RPMI8226 (cell line): ENCODE measurements around the gene C11orf21.

ENCODE experiments used
- DNase-seq: peaks from one replicate; pipeline ENCODE4 v3.0.0-alpha.2; 2015

C11orf21 gene

DNA sequence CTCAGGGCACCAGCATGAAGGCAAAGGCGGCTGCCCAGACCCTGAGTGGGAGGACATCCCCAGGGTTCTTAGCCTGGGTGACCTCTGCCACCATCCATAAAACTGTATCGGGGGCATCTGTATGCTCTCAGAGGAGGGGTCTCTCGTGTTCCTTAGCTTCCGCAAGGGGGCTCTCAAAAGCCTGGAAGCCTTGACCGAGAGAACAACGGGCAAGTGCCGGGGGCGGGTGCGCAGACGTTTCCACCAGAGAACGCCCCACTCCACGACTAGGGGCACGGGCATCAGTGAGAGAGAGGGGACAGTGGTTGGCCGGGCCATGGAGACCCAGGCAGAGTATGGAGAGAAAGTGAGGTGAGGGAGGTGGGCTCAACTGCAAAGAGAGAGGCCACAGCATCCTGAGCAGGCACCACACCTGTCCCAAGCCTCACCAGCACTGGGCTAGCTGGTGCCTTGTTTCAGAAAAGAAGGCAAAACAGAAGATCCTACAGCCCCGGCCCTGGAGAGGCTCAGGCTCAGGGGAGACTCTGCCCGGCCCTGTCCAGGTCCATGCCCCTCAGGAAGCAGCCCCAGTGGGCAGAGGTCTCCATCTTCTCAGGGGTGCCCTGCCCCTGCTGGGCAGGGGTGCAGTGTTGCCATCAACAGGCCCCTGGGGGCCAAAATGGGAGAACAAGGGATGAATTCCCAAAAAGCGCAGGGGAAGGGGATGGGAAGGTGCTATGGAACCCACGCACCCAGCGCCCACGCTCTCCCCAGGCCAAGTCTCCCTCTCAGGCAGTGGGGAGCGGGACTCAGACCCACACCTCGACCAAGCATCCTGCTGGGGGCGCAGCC lies 6.0 kb upstream of the C11orf21 start:
- no peak for DNase-seq

DNA sequence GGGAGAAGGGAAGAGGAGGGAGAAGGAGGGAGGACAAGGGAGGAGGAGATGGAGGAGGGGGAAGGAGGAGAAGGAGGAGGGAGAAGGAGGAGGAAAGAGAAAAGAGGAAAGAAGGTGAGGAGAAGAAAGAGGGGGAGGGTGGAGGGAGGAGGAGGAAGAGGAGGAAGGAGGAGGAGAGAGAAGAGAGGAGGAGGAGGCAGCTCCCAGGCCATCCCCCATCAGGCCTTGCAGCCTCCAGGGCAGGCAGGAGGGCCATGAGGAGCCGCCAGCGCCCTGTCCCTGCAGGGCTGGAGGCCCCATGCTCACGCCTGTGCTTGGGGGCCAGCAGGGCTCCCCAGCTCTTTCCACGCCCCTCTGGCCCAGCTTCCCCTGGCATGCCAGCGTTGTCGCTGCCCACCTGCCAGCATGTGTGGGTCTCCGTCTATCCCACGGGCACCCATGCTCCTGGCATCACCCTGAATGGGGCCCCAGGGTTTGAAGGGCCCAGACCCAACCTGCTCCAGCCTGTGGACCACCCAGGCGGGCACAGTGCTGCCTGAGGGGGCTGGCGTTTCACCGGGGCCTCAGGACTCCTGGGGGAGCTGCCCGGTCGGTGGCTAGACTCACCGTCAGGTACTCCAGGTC lies 5.3 kb upstream of the C11orf21 start:
- no peak for DNase-seq

DNA sequence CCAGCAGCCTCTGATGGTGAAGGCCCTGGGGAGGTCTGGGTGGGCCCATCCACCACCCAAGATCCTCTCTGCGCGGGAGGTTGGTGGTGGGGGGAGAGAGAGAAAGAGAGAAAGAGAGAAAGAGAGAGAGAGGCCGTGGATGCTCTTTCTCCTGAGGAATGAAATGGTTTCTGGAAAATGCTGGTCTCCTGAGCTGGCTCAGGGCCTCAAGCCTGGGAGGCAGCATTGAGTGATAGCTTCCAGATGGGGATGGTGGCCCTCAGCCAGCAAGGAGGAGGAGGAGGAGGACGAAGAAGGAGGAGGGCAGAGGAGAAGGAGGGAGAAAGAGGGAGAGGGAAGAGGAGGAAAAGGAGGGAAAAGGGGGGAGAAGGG lies 4.7 kb upstream of the C11orf21 start:
- no peak for DNase-seq

DNA sequence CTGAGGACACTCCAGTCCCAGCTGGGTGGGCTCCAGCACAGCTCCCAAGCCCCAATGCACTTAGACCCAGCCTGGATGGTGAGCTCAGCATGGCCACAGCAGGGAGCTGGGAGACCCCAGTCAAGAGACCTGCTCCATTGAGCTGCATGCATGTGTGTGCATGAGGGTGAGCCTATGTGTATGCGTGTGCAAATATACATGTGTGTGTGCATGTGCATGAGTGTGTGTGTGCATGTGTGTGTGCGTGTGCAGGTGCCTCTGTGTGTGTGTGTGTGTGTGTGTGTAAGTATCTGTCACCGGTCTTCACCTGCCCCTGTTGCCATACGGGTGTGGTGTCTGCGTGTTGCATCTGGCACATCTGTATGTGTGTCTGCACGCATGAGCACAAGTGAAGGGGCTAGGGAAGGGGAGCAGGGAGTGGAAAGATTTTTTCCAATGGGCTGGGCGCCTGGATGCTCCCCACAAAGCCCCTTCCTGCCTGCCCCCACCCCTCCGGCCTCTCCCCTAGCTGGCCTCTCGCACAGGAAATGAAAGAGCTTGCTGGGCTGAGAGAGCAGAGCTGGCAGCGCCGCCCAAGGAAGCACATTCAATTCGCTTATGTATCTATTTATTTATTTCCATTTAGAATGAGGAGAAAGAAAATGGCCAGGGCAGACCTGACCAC lies 4.2 kb upstream of the C11orf21 start:
- no peak for DNase-seq

DNA sequence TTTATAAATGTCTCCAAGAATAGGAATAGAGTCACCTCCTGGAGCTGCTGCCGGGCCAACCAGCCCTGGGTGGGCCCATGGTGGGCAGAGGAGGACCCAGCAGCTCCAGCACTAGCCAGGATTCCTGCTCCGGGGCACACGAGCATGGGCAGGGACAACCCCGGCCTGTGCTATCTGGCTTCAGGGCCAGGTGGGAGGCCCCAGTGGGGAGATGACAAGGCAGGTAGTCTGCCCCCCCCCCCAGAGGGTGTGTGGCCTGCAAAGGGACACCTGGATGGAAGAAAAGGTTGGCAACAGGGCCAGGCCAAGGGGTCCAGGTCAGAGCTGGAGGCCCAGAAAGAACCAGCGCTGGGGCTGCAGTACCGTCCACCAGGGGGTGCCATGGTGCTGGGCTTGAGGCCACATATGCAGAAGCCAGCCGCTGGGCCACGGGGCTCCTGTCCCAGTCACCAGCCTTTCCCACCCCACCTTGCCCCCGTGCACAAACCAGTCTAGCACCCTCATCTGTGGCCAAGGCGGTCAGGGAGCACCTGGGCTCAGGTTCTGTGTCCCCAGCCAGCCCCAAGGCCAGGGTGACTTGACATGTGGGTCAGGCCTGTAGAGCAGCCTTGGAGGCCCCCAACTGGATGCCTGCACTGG lies 3.5 kb upstream of the C11orf21 start:
- peak; percentile 73 for DNase-seq

DNA sequence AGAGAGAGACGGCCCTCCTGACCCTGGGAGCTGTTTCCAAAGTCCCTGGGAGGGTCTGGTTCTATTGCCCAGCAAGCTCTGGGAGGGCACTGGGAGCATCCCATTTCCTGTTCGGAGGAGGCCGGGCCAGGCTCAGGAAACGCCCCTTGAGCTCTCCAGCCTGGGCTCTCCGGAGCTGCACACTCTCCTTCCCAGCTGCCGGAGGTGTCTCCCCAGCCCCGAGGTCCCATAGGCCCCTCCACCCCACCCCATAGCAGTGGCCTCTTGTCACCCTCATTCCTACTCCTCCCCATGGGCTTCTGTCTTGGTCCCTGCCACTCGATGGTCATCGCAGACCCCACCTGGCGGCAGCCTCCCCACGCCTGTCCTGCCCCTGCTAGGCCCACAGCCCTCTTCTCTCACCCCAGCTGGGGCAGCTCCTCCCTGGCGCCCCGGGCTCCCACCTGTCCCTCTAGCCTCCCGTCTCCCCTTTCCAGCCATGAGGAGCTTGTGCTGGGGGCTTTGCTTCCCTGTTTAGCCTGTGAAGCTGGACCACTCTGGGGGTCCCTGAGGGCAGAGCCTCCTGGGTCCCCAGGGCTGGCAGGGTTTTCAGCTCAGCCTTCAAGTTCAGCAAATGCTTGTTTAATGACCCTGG lies 2.9 kb upstream of the C11orf21 start:
- DNase-seq = no peak

DNA sequence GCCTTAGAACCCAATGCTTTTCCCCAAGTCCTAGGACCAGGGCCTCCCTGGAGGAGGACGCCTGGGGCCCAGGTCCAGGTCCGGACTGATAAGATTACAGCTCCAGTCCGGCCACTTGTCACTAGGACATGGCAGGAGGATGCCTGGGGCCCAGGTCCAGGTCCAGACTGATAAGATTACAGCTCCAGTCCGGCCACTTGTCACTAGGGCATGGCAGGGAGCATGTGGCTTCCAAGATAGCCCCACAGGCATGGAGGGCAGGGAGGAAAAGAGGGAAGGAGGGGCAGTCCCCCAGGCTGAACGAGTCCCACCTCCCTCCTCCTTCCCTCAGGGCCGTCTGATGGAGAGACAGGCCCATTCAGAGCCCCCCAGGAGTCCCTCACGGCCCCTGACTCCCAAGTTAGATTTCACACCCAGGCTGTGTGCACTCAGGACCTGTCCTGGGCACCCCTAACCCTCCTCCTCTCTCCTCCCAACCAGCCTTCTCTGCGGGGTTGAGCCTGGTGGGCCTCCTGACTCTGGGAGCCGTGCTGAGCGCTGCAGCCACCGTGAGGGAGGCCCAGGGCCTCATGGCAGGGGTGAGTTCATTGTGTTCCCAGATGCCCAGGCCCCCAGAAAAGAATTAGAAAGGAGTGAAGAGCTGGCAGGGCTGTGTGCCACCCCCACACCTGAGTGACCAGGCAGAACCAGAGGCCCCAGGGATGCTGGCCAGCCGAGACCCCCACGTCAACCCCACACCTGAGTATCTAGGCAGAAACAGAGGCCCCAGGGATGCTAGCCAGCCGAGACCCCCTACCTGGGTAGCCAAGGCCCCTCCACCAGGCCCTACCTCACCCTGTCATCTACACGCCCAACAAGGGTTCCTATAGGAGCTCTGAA lies 2.1 kb upstream of the C11orf21 start:
- DNase-seq = no peak

DNA sequence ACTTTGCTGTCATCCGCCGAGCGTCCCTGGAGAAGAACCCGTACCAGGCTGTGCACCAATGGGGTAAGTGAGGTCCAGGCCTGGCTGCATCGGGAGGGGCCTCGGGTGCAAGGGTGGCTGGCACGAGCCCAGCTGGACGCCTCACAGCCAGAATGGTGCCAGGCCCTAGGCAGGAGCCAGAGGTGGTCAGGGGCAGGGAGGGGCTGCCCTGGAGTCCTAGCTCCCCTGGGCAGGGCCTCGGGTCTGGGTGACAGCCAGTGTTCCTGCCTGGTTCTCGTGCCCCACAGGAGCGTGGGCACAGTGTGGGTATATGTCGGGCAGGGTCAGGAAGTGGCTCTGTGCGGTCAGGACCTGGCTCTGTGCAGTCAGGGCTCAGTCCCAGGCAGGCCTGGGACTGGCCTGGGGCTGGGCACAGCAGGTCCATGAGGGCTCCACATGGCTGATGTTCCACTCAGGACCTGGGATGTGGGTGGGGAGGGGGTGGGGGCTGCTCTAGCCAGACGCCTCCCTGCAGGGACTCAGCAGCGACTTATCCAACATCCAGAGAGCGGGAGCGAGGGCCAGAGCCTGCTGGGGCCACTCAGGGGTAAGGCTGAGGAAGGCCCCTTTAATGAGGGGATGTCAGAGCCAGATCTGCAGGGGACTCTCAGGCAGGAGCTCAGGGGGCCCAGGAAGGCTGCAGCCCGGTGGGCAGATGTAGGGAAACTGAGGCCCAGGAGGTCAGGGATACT lies 1.3 kb upstream of the C11orf21 start:
- no peak for DNase-seq

DNA sequence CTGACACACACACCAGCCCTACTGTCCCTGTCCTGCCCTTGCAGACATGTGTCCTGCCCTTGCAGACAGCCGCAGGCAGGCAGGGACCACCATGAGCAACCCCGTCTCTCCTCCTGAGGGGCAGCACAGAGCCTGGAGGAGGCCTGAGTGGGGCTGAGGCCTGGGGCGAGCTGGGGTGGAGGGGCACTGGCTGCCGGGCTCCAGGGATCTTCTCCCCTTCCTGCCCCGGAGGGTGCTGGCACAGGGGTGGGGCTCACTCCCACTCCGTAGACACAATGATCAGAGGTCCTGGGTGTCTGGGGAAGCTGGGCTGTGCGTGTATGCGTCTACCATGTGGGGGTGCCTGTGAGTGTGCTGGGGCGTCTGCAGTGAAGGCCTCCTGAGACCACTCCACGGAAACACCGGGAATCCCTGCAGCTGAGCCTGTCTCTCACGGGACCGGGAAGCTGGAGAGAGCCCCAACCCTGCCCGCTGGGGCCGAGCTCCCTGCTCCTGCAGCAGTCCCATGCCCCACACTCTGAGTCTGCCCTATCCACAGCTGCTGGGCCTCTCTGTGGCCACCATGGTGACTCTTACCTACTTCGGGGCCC lies 683 bp upstream of the C11orf21 start:
- no peak for DNase-seq

DNA sequence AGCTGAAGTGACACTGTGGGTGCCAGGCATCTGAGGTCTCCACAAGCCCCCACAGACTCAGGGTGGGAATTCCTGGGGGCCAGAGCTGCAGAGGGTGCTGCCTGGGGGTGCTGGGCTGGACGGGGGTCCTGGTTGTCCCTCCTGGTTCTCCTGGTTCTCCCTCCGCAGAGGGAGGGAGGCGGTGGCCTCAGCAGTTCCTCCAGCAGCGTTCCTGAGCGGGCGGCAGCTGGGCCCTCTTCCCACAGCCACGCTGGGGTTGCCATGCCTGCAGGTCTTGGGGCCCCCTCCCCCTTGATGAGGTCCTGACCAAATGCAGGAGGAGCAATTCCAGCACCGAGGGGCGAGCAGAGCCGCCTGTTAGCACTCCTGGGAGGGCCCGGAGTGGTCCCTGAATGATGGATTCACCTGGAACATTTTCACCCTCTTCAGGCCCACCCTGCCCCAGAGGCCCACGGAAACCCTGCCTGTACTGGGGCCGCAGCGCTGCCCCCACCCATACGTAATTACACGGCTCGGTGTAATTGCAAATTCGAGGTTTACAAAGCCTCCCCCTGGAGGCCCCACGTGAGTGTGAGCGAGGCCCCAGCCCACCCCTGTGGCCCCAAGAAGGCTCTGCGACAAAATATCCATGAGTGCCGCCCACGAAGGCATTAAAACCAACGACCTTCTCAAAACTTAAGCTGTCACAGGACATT lies 635 bp downstream of the C11orf21 start:
- DNase-seq = no peak

DNA sequence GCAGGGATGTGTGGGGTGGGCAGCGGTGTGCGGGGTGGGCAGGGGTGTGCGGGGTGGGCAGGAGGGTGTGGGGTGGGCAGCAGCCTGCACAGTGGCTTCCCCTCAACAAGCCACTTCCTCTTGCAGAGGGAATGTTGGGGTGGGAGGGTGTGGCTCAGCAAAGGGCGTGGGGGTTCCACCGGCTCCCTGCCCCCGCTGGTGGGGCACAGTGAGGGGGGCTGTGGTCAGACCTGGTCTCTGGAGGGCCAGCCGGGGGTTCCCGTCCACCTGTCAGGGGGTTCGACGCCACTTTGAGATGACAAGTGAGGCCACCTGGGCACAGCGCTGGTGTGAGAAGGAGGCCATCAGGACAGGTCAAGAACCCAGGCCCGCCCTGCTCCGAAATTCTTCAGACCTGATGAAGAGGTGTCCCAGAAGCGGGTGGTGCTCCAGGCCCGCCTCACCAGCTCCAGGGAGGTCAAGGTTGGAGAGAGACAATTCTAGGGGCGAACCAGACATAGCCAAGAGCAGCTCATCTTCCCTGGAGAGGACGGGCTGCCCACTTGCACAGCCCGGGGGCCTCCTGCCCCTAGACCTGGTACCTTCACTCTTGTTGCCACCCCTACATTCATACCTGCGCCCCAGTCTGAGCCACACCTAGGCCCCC lies 1.3 kb downstream of the C11orf21 start:
- no peak for DNase-seq

DNA sequence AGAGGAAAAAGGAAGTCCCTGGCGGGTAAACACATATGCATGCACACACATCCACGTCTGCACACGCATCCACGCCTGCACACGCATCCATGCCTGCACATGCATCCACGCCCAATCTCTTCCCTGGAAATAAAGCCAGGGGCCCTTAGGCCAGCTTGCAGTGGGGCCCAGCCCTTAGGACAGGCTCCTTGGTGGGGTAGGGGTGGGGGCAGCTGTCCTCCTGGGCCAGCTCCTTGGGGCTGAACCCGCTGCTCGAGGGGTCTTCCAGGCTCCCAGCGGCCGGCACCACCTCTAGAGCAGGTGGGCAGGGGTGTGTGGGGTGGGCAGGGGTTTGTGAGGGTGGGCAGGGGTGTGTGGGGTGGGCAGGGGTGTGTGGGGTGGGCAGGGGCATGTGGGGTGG lies 1.9 kb downstream of the C11orf21 start:
- no peak for DNase-seq

DNA sequence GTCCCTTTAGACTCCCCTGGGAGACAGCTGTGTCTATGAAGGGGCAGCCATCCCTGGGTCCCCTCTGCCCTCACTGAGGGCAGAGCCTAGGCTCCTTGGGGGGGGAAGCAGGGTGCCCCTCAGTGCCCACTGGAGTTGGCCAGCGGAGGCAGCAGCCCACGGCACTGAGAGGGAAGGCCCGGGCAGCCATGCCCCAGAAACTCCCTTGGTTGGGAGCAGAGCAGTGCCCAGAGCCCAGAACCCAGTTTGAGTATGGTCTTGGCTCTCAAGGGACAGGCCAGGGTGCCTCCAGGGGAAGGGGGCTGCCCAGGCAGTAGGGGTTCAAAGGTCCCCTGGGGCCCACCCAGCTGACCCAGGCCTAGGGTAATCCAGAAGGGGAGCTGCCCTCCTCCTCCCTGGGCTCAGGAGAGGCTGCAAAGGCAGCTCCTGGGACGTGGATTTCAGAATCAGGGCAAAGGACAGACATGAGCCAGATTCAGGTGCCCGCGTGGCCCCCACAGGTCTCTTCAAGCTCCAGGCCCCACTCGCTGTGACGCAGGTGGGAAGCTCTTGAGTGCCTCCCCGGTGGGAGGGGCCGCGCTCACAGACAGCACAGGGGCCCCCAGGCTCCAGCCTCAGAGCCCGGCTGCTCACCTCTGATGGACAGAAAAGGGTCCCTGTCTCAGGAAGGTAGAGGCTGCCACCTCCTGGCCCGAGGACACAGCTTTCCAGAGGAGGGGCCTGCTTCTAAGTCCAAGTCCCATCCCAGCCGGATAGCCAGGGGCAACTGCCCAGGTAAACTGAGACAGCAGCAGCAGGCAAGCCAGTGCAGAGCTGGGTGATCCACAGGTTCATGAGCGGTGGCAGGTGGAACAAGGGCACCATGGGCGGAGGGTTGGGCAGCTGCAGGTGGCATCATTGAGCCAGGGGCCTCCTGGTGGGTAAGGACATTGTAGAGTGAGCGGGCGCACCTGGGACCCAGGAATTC lies 2.6 kb downstream of the C11orf21 start:
- DNase-seq = peak; percentile 21

DNA sequence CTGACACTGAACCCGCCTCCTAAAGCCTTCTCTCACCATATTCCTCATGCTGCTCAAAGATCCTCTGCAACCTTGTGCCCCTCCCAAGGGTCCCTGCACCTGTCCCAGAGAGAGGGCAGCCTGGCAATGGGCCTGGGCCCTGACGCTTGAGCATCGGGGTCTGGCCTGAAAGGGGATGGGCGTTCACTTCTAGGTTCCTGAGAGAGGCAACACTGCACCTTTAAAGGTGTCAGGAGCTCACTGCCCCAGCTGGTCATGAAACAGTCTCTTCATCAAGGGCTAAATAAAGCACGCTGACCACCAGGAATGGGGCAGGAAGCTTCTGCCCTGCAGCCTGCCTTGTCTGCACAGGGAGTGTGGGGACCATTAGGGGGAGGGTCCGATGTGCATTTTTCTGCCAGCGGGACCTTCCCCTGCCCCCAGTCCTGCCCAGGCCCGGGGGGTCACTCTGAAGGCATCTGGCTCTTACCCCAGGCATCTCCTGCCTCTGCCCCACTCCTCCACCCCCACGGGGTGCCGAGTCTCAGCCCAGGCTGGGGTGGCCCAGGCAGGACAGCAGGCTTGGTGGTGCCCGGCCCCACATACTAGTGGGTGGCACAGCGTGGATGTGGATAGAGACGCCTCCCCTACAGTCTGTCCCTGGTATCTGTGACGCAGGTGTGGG lies 3.5 kb downstream of the C11orf21 start:
- no peak for DNase-seq

DNA sequence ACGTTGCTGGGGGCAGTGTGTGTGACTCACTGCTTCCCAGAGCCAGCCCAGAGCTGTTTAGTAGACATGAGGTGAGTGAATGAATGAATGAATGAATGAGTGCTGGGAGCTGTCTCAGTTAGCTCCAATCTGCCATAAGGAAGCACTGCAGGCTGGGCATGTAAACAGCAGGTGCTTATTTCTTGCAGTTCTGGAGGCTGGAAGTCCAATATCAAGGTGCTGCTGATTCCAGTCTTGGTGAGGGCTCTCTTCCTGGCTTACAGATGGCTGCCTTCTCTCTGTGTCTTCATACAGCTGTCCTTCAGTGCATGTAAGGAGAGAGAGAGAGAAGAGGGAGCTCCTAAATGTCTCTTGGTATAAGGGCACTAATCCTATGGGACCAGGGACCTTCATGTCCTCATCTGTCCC lies 4.1 kb downstream of the C11orf21 start:
- DNase-seq = no peak

DNA sequence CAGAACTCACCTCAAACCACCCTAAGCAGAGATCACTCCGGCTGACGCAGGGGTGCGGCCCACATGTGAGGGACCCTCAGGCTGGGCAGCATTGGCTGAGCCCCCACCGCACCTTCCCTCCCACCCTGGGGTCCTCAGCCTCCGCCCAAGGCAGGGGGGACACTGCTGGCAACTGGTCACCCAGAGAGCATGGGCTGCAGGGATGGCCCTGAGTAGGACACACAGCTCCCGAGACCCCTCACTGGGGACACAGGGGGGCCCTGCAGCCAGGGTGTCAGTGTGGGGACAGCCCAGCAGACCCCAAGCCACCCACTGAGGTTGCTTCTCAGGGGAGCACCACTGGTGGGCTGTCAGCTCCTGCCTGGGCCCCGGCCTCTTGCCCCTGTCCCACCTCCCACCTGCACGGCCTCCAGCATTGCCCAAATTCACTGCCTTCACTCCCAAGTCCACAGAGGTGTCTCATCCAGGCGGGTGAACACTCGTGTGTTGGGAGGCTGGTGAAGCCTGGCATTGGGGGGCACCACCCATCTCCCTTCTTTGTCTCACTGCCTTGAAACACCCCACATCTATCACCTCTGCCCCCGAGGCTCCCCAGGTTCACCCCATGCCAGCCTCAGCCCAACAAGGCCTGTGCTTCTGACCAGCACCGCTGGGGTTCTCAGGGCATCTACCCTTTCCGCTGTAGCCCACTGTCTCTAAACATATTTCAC lies 4.7 kb downstream of the C11orf21 start:
- DNase-seq = no peak
